ENCODE data around the gene MYO5C. TPM values are rescaled to one million over a fixed set of nuclear protein-coding genes. Genes with fewer than 3 reads are reported as not detected.
A peak's percentile ranks its signal among the peaks of the same experiment; 100 is the strongest.

The MYO5C gene
- total and polyA plus RNA-seq, 2 of the 13 experiments (the other 11 are each of a cell fraction or from before 2014, with no cell fraction given) = 15.7 to 23.7 TPM

DNA sequence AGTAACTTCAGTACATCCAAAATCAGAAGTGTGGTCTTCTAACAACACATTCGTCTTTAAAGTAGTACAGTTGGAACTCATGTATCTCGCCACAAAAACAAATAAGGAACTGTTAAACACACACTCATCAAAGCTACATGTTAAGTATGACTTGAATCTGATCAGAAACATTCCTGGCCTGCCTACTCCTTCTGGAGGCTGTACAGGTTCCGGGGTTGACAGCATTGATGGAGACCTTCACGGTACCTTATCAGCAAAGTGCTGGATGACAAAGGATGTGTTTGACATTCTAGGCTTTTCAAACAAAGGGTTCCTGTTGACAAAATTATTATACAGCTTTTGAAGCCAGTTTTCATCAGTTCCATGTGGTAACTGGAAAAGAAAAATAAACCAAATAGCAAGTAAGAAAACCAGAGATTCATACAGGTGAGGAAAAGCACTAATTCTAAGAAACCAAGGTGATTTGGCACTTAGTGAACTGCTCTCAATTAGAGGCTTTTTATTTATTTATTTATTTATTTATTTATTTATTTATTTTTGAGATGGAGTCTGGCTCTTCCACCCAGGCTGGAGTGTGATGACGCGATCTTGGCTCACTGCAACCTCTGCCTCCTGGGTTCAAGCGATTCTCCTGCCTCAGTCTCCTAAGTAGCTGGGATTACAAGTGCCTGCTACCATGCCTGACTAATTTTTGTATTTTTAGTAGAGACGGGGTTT is 44.3 kb downstream of the MYO5C start:
- Histone ChIP-seq H3K79me2 (ENCODE audit: insufficient read depth, low read length) (no peaks in the 10 kb centered on the region), H3K4me1 (ENCODE audit: insufficient read depth, low read length) (peaks cover 8% of the 10 kb centered on the region; the same call in 1 of the 2 replicates), H3K36me3 (replicated peaks in 1 of 2; ENCODE audit: control insufficient read depth in 1 of 2, insufficient read depth in 2 of 2, low read length in 2 of 2) (peaks cover 20 to 73% of the 10 kb centered on the region in 2 experiments), H3K9me3 (ENCODE audit: low read length) (no peaks in the 10 kb centered on the region), H3K27me3 (ENCODE audit: control insufficient read depth in 1 of 2, insufficient read depth in 2 of 2, low read length in 2 of 2) (no peaks in the 10 kb centered on the region), H3K4me2 (ENCODE audit: low read depth, low read length) (no peak overlapping the region), H4K20me1 (ENCODE audit: insufficient read depth, low read length) (no peaks in the 10 kb centered on the region), H3K9ac (ENCODE audit: insufficient read depth, low read depth, low read length) (no peak overlapping the region), H3K4me3 (replicated peaks in 1 of 3; ENCODE audit: insufficient read depth in 1 of 3, low read depth in 2 of 3, low read length in 3 of 3) (no peak overlapping the region), H3K27ac (ENCODE audit: extremely low read length, insufficient read depth, low read length) (no peak overlapping the region), H2AFZ (ENCODE audit: low read length) (no peak overlapping the region)
- CTCF ChIA-PET (ENCODE audit: low intra/inter-chr PET ratio, low total read pairs) = no interaction called here
- DNase-seq (ENCODE audit: low spot score) (peak; percentile 65), ATAC-seq (peak; percentile 41; the same call in 1 of the 3 replicates), FAIRE-seq (no peak)
- in situ Hi-C loops (cut with HindIII; ENCODE audit: extremely low pct_ligation_motif_present, low pct_unique_long_range_greater_than_20kb) = loop anchor here (5.0 kb wide), 1 partner anchor 481 kb away; no protein-coding TSS in a partner anchor
- WGBS (ENCODE audit: low lambda C conversion rate) = 84% methylated on average over 8 of the region's 8 CpGs
- intact Hi-C loops (cut with micrococcal nuclease; ENCODE audit: unreplicated experiment) = no loop called here
- no TSS peak for BruUV-seq (replicated peaks)
- POLR2A ChIA-PET = interaction anchor here (1.3 kb wide), 1 partner anchor 37 kb away, joined by 3 read pairs; no protein-coding TSS in a partner anchor
- TF ChIP-seq ZSCAN22 (CRISPR knock-in tag; IDR thresholded peaks at IDR 0.05) (no peak), ZNF274 (CRISPR knock-in tag; IDR thresholded peaks at IDR 0.05) (no peak), SOX5 (CRISPR knock-in tag; IDR thresholded peaks at IDR 0.05; ENCODE audit: borderline replicate concordance) (peak; percentile 80; the same call in 1 of the 2 replicates), ZNF253 (CRISPR knock-in tag; IDR thresholded peaks at IDR 0.05; ENCODE audit: borderline replicate concordance) (no peak), FOSL2 (CRISPR knock-in tag; IDR thresholded peaks at IDR 0.05) (peak; percentile 37), SOX13 (IDR thresholded peaks at IDR 0.05) (no peak), SOX13 (CRISPR knock-in tag; conservative IDR thresholded peaks at IDR 0.05 in 1 of 2, IDR thresholded peaks at IDR 0.05 in 1 of 2) (peak in 1 of 2 experiments; percentile 83; a peak in 2 of 4 replicates), SAP130 (CRISPR knock-in tag; IDR thresholded peaks at IDR 0.05; ENCODE audit: low read depth) (peak; percentile 36; the same call in 1 of the 2 replicates), ELF1 (CRISPR knock-in tag; IDR thresholded peaks at IDR 0.05) (no peak), MTF1 (CRISPR knock-in tag; IDR thresholded peaks at IDR 0.05) (no peak), SMARCE1 (IDR thresholded peaks at IDR 0.05; ENCODE audit: borderline replicate concordance) (no peak), ZNF12 (CRISPR knock-in tag; IDR thresholded peaks at IDR 0.05) (no peak), ZNF432 (CRISPR knock-in tag; IDR thresholded peaks at IDR 0.05; ENCODE audit: borderline replicate concordance) (no peak), PITX1 (CRISPR knock-in tag; IDR thresholded peaks at IDR 0.05) (no peak), KLF15 (CRISPR knock-in tag; IDR thresholded peaks at IDR 0.05; ENCODE audit: borderline replicate concordance) (no peak), ETV5 (CRISPR knock-in tag; IDR thresholded peaks at IDR 0.05; ENCODE audit: borderline replicate concordance) (peak; percentile 36; the same call in 1 of the 2 replicates), SAFB2 (CRISPR knock-in tag; IDR thresholded peaks at IDR 0.05; ENCODE audit: borderline replicate concordance, low read depth) (no peak), FOXA3 (CRISPR knock-in tag; IDR thresholded peaks at IDR 0.05) (0 out of 2 replicates have a peak, but pooled peaks have one; percentile 24), PAWR (CRISPR knock-in tag; IDR thresholded peaks at IDR 0.05; ENCODE audit: borderline replicate concordance) (no peak), SOX6 (IDR thresholded peaks at IDR 0.05) (no peak), SOX6 (CRISPR knock-in tag; IDR thresholded peaks at IDR 0.05) (0 out of 2 replicates have a peak, but pooled peaks have one; percentile 35), HOXA5 (CRISPR knock-in tag; IDR thresholded peaks at IDR 0.05) (no peak)
- TF ChIP-seq, protein P1, sequence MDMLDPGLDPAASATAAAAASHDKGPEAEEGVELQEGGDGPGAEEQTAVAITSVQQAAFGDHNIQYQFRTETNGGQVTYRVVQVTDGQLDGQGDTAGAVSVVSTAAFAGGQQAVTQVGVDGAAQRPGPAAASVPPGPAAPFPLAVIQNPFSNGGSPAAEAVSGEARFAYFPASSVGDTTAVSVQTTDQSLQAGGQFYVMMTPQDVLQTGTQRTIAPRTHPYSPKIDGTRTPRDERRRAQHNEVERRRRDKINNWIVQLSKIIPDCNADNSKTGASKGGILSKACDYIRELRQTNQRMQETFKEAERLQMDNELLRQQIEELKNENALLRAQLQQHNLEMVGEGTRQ (IDR thresholded peaks at IDR 0.05; ENCODE audit: low read depth, low read length) = no peak
- TF ChIP-seq, protein P1 (CRISPR knock-in tag; IDR thresholded peaks at IDR 0.05; ENCODE audit: borderline replicate concordance) = no peak
- TF ChIP-seq, protein P2, sequence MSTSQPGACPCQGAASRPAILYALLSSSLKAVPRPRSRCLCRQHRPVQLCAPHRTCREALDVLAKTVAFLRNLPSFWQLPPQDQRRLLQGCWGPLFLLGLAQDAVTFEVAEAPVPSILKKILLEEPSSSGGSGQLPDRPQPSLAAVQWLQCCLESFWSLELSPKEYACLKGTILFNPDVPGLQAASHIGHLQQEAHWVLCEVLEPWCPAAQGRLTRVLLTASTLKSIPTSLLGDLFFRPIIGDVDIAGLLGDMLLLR (CRISPR knock-in tag; IDR thresholded peaks at IDR 0.05) = no peak
